Muscle layer of colon (tissue), 2 donors: Measurements from ENCODE around the gene CROCC2.

Source experiments
- H3K27ac ChIP-seq: one replicate; pipeline ENCODE4 v1.7.0; 2013; ENCODE audit warnings: low read depth, mild to moderate bottlenecking, low read length, moderate library complexity
- H3K27me3 ChIP-seq, 2 donors: one replicate each; pipeline ENCODE4 v1.7.0; 2013; ENCODE audit warnings: low read length in 2 of 2, mild to moderate bottlenecking in 2 of 2; ENCODE audit not compliant: insufficient read depth in 2 of 2, control insufficient read depth in 1 of 2
- H3K36me3 ChIP-seq: one replicate; pipeline ENCODE4 v1.7.0; 2013; ENCODE audit warnings: mild to moderate bottlenecking, low read length; ENCODE audit not compliant: insufficient read depth
- H3K4me1 ChIP-seq: one replicate; pipeline ENCODE4 v1.7.0; 2013; ENCODE audit warnings: mild to moderate bottlenecking, low read length; ENCODE audit not compliant: insufficient read depth
- H3K4me3 ChIP-seq, 2 donors: one replicate each; pipeline ENCODE4 v1.7.0; 2013; ENCODE audit warnings: low read length in 2 of 2, low read depth in 1 of 2, mild to moderate bottlenecking in 1 of 2, moderate library complexity in 1 of 2
- H3K9ac ChIP-seq: one replicate; pipeline ENCODE4 v1.7.0; 2013; ENCODE audit warnings: low read length
- H3K9me3 ChIP-seq: one replicate; pipeline ENCODE4 v1.7.0; 2013; ENCODE audit warnings: mild to moderate bottlenecking, low read length
- donor health status: abdominal sarcoma.
- donor health status: Adenocarcinoma of cecum.

The CROCC2 gene

DNA sequence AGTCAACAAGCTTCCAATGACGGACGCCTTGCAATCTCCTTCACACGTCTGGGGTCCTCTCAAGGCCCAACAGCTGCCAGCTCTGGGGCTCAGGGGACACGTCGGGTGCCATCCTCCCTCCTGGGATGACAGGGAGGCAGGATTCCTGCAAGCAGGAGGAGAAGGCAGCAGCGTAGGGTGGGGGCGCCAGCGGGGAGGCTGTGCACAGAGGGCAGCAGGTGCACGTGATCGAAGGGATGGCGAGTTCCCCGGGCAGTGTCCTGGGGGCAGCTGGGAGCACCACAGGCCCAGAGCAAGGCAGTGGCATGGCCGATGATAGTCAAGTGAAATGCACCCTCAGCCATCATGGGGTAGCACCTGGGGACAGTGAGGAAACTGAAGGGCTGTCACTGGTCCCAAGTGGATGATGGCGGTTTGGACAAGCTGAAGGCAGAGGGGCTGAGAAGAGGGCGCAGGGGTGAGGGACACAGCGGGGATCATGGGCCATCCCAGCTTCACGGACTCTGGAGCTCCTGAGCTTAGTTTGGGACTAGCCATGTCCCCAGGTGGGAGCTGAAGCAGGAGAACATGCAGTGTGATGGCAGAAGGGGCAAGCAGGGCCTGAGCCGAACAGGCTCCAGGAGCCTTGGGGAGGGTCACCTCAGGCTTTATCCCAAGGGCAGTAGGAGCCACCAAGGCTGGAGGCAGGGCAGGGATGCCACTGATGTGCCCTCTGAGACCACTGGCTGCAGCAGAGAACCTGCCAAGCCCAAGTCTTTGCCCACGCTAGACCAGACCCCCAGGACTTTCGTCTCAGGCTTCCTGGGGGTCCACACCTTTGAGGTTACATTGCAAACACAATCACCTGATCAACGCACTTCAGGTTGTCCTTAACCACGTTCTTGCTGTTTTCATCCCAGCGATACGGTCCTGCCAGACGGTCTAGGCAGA is 76.0 kb downstream of the CROCC2 start:
- Histone ChIP-seq H3K9ac (no peak overlapping the region), H3K4me1 (peaks cover 3% of the 10 kb centered on the region), H3K9me3 (no peaks in the 10 kb centered on the region), H3K4me3 (no peak overlapping the region), H3K27ac (no peak overlapping the region), H3K27me3 (peaks cover 0 to 18% of the 10 kb centered on the region in 2 donors), H3K36me3 (no peaks in the 10 kb centered on the region)

DNA sequence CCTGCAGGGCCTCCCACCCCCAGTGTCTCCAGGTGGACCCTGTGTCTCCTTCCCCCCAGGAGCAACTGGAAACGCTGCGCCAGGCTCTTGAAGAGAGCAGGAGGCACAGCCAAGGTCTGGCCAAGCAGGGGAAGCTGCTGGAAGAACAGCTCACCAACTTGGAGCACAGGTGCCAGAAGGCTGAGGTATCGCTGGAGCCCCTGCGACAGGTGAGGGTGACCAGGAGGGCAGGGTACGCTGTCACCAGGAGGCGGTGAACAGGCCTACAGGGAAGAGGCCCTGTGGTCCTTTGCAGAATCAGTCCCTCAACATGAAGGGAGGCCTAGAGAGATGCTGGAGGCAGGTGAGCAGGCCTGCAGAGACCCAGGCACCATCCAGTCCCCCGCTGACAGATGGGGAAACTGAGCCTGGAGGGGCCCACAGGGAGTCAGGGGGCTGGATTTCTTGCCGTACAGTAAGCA is 76.7 kb downstream of the CROCC2 start:
- Histone ChIP-seq H3K9ac (no peak overlapping the region), H3K4me1 (peaks cover 10% of the 10 kb centered on the region), H3K27ac (no peak overlapping the region), H3K4me3 (no peak overlapping the region), H3K27me3 (peaks cover 0 to 18% of the 10 kb centered on the region in 2 donors), H3K36me3 (no peaks in the 10 kb centered on the region), H3K9me3 (no peaks in the 10 kb centered on the region)

DNA sequence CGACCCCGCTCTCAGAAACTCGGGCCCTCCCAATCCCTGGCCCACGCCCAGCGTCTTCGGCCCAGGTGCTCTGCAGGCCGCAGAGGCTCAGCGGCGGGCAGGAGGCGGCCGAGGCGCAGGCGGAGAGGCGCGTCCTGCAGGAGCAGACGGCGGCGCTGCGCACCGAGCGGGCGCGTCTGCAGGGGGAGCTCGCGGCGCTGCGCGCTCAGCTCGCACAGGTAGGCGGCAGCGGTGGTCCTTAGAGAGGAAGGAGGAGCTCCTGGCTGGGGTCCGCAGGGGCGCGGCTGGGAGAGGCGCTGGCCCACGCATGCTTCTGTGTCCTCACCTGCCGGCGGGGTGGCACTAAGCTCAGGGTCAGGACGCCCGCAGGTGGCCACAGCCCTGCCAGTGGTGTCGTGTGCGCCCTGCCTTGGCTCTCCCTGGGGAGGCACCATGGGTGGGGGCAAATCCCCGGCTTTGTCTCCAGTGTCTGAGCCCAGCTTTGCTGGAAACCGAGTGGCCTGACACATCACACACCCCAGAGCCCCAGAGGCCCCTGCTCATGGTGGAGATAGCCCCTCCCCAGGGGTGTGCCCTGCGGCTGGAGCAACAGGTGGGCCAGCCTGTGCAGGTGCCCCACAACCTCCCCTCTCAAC is 77.3 kb downstream of the CROCC2 start:
- Histone ChIP-seq H3K4me1 (peaks cover 11% of the 10 kb centered on the region), H3K36me3 (no peaks in the 10 kb centered on the region), H3K27me3 (peaks cover 0 to 18% of the 10 kb centered on the region in 2 donors), H3K9ac (no peak overlapping the region), H3K4me3 (no peak overlapping the region), H3K27ac (no peak overlapping the region), H3K9me3 (no peaks in the 10 kb centered on the region)

DNA sequence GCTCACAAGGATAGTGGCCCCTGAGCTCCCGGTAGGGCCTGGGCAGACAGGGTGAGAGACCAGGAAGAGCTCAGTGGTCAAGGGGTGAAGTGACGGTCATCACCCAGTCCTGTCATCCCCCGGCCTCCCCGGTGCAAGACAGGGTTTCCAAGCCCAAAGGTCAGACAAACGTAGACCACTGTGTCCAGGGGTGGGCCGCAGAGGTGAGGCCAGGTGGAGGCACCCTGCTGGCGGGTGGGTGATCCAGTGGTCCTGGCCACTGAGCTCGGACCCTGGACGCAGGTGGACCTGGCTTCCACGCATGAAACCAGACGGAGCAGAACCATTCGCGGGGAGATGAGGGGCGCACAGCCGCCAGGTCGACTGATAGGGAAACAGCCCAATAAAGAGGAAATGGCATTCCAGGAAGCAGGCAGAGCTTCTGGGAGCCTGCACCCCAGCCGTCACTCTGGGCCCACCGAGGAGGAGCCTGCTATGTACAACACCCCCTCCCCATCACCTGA is 77.9 kb downstream of the CROCC2 start:
- H3K4me1 ChIP-seq: peaks cover 11% of the 10 kb centered on the region
- H3K4me3 ChIP-seq: no peak overlapping the region
- peaks cover 0 to 18% of the 10 kb centered on the region in 2 donors for H3K27me3 ChIP-seq
- no peak overlapping the region for H3K27ac ChIP-seq
- H3K36me3 ChIP-seq: no peaks in the 10 kb centered on the region
- no peak overlapping the region for H3K9ac ChIP-seq
- no peaks in the 10 kb centered on the region for H3K9me3 ChIP-seq

DNA sequence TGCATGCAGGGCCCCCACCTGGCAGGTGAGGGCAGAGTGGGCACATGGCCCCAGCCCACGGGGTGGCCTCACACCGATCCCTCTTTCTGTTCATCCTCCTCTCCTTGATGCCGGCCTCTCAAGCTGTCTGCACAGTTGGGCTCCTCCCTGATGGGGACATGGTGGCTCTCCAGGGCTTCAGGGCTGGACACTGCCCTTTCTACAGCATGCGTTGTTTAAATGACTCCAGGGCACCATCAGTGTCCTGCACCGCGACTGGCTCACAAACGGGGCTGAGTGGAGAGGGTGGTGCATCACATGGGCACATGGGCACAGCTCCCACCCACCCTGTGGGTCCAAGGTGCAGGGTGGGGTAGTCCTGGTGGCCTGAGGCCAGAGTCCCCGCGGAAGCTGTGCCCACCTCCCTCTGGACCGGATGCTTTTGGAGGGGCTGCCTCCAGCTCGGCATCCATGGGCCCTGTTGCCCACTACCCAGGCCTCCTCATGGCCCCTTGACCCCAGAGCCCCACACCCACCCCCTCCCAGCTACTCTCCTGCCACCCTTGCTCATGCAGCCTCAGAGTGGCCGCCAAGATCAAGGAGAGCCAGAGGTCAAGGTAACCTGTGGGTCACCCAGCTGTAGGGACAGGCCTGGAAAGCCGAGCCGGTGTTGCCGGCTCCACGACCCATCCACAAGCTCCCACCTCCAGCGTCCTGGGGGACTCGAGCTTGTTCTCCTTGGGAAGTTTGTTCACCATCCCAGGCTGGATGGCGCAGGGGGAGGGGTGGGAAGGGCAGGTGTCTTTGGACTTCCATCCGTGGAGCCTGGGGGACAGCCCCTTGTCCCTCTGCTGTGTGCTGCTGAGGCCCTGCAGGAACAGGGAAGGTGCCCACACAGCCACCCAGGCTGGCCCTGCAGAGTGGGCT is 80.0 kb downstream of the CROCC2 start:
- no peaks in the 10 kb centered on the region for H3K36me3 ChIP-seq
- peaks cover 11% of the 10 kb centered on the region for H3K4me1 ChIP-seq
- H3K9ac ChIP-seq: no peak overlapping the region
- peaks cover 0 to 18% of the 10 kb centered on the region in 2 donors for H3K27me3 ChIP-seq
- H3K4me3 ChIP-seq: no peak overlapping the region
- H3K27ac ChIP-seq: no peak overlapping the region
- no peaks in the 10 kb centered on the region for H3K9me3 ChIP-seq

DNA sequence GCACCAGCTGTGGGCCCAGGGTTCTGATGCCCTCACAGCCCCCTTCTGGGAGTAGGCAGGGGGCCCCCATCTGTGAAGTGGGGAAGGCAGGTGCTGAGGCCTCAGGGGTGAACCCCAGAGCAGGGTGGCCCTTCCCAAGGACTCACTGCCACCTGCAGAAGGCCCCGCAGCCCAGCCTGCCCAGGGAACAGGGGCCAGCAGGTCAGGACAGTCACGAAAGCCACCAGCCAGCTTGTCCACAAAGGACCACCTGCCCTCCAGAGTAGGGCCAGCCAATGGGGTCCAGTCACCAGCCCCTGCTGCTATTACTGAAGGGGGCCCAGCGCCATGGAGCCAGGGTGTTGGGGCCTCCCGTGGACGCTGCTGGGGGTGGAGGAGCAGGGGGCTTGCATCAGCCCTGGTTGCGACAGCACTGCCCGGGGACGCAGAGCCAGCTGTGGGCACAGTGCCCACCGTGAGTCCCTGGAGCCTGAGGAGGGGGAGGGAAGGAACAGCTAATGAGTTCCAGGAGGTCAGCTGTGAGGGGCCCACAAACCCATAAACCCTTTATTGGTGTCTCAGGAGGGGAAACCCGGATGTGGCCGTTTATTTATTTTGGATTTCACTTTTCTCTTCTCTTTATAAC is 80.8 kb downstream of the CROCC2 start:
- H3K9ac ChIP-seq: no peak overlapping the region
- H3K4me3 ChIP-seq: no peak overlapping the region
- H3K36me3 ChIP-seq: no peaks in the 10 kb centered on the region
- H3K27ac ChIP-seq: no peak overlapping the region
- peaks cover 0 to 18% of the 10 kb centered on the region in 2 donors for H3K27me3 ChIP-seq
- peaks cover 11% of the 10 kb centered on the region for H3K4me1 ChIP-seq
- H3K9me3 ChIP-seq: no peaks in the 10 kb centered on the region

DNA sequence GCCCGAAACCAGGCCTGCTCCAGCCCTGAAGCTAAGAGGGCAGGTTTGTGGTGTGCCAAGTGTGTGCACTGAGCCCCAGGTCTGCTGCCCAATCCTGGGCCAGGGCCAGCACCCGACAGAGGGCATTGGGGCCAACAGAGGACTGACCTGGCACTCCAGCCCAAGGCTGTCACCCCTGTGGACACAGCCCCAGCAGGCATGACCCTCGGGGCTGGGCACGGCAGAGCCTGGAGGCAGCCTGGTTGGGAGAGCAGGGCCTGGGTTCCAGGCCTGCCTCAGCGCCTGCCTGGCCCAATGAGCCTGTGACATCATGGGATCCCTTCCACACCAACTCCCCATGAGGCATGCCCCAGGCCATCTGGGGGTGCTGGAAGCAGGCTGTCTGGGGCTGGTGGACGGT is 81.5 kb downstream of the CROCC2 start:
- no peak overlapping the region for H3K4me3 ChIP-seq
- H3K9ac ChIP-seq: no peak overlapping the region
- peaks cover 0 to 18% of the 10 kb centered on the region in 2 donors for H3K27me3 ChIP-seq
- H3K27ac ChIP-seq: no peak overlapping the region
- no peaks in the 10 kb centered on the region for H3K36me3 ChIP-seq
- no peaks in the 10 kb centered on the region for H3K9me3 ChIP-seq
- peaks cover 17% of the 10 kb centered on the region for H3K4me1 ChIP-seq

DNA sequence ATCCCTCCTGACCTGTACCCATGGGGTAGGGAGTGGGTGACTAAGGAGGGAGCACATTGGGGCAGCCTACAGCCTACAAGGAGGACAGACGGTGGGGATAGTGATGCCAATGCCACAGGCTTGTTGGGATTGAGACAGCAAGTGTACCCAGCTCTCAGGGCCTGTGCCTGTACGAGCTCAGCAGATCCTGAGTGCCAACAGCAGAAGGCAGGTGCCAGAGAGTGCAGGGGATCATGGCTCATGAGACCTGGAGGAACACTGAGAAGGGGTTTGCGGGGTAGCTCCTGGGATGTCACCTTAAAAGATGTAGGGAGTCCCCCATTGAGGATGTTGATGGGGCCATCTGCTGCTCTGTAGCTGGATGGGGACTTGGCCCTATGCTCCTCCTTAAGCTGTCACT is 82.0 kb downstream of the CROCC2 start:
- H3K27ac ChIP-seq: no peak overlapping the region

DNA sequence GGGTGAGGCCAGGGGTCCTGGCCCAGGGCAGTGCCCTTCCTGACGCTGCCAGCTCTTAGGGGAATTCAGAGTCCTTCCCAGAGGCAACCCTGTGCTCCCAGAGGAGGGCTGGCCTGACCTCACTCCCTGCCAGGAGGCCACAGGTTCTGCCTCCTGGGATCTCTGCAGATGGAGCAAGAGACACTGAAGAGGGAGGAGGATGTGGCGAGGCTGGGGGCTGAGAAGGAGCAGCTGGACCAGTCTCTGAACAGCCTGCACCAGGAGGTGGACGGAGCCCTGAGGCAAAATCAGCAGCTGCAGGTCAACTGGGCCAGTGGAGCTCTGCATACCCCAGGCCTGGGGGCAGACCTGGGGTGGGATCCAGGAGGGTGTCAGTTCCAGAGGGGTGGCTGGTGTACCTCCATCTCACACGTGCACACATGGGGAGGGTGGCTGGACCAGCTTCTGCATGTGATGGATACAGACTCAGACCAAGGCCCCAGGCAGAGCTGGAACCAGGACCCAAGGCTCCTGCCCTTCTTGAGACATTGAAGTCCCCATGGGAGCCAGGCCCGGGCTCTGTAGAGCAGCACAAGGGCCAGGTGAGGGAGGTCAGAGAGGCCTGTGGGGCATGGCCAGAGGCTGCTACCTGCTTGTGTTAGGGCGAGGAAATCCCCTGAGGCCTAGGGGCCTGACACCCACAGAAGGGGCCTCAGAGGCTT is 82.6 kb downstream of the CROCC2 start:
- H3K27ac ChIP-seq: no peak overlapping the region
- no peaks in the 10 kb centered on the region for H3K9me3 ChIP-seq
- no peaks in the 10 kb centered on the region for H3K36me3 ChIP-seq
- H3K27me3 ChIP-seq: peaks cover 0 to 10% of the 10 kb centered on the region in 2 donors
- peaks cover 17% of the 10 kb centered on the region for H3K4me1 ChIP-seq
- H3K4me3 ChIP-seq: no peak overlapping the region
- no peak overlapping the region for H3K9ac ChIP-seq

More for the DNA sequence above, 82.0 kb downstream of the CROCC2 start:
- H3K4me3 ChIP-seq: no peak overlapping the region
- H3K9ac ChIP-seq: no peak overlapping the region
- H3K9me3 ChIP-seq: no peaks in the 10 kb centered on the region
- H3K36me3 ChIP-seq: no peaks in the 10 kb centered on the region
- peaks cover 0 to 14% of the 10 kb centered on the region in 2 donors for H3K27me3 ChIP-seq
- peaks cover 17% of the 10 kb centered on the region for H3K4me1 ChIP-seq
